ENCODE results near the gene HSD11B1L. TPM values are rescaled to one million over a fixed set of nuclear protein-coding genes. Genes with fewer than 3 reads are reported as not detected.

The HSD11B1L gene
- total and polyA plus RNA-seq, 2 donors (not counting 3 experiments of a cell fraction or from before 2014, with no cell fraction given): 4.4 to 9.1 TPM

DNA sequence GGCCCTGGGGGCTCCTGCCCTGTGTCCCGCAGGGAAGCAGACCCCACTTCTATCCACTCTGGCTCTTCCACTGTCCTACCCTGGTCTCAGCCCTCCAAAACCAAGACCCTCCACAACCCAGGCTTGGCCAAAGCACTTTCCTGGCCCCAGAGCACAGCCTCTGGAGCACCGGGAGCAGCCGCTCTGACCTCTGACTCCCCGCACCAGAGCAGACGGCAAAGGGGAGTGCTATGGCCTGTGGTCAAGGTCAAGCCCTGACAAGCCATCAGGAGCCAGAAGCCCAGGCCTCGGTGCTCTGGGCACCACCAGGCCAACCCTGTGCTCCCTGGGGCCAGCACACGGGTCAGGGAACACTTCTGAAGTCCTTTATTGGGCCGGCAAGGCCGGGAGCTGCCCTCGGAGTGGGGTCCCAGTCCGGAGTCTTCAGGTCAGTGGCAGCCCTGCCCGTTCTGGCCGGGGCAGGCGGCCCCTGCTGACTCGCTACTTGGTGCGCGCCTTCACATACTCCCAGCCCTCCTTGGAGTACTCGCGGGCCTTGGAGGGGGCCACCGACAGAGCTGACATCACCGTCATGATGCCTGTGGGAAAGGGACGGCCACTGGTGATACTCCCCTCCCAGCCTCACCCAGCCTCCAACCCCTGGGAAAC lies 2.6 kb upstream of the HSD11B1L start:
- H3K4me3 ChIP-seq (replicated peaks in 1 of 3; ENCODE audit: insufficient read depth in 1 of 3, low read depth in 1 of 3, low read length in 3 of 3): no peak overlapping the region
- H3K9me1 ChIP-seq (replicated peaks; ENCODE audit: control insufficient read depth, extremely low read depth, insufficient read depth, low read length): no peaks in the 10 kb centered on the region
- TF ChIP-seq, protein P1, sequence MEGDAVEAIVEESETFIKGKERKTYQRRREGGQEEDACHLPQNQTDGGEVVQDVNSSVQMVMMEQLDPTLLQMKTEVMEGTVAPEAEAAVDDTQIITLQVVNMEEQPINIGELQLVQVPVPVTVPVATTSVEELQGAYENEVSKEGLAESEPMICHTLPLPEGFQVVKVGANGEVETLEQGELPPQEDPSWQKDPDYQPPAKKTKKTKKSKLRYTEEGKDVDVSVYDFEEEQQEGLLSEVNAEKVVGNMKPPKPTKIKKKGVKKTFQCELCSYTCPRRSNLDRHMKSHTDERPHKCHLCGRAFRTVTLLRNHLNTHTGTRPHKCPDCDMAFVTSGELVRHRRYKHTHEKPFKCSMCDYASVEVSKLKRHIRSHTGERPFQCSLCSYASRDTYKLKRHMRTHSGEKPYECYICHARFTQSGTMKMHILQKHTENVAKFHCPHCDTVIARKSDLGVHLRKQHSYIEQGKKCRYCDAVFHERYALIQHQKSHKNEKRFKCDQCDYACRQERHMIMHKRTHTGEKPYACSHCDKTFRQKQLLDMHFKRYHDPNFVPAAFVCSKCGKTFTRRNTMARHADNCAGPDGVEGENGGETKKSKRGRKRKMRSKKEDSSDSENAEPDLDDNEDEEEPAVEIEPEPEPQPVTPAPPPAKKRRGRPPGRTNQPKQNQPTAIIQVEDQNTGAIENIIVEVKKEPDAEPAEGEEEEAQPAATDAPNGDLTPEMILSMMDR (IDR thresholded peaks at IDR 0.05; ENCODE audit: extremely low read depth in 1 of 2, insufficient read depth in 1 of 2, low read depth in 1 of 2, low read length in 2 of 2): no peak
- TF ChIP-seq GATA2 (IDR thresholded peaks at IDR 0.05; ENCODE audit: insufficient read depth, insufficient read length, low read depth, low read length): no peak
- TF ChIP-seq EZH2 (IDR thresholded peaks at IDR 0.05; ENCODE audit: borderline replicate concordance, low read depth, low read length, severe bottlenecking): no peak
- TF ChIP-seq POLR2AphosphoS5 (IDR thresholded peaks at IDR 0.05; ENCODE audit: insufficient read depth, low read depth, low read length): no peak
- TF ChIP-seq FOS (IDR thresholded peaks at IDR 0.05; ENCODE audit: borderline replicate concordance, insufficient read depth, low read length): no peak
- no peak for TF ChIP-seq JUN (IDR thresholded peaks at IDR 0.05; ENCODE audit: borderline replicate concordance, insufficient read depth, insufficient read length, low read depth)
- TF ChIP-seq POLR2A (IDR thresholded peaks at IDR 0.05; ENCODE audit: low read depth, low read length): no peak
- TF ChIP-seq MAX (IDR thresholded peaks at IDR 0.05; ENCODE audit: insufficient read depth, insufficient read length): no peak
- TF ChIP-seq MYC (IDR thresholded peaks at IDR 0.05; ENCODE audit: low read depth, low read length): no peak
- H3K4me2 ChIP-seq (ENCODE audit: insufficient read depth, low read length): no peak overlapping the region
- ChIA-PET POLR2A (no interaction called here), CTCF (interaction anchor here (1.1 kb wide), 1 partner anchor 9 kb away, joined by 4 read pairs; no protein-coding TSS in a partner anchor)
- no peak overlapping the region for H3K9ac ChIP-seq (replicated peaks; ENCODE audit: extremely low read depth, insufficient read depth, low read length)
- no TSS peak for BruUV-seq (replicated peaks)
- no peak overlapping the region for H2AFZ ChIP-seq (ENCODE audit: low read depth, low read length)
- H3K9me3 ChIP-seq (replicated peaks; ENCODE audit: control insufficient read depth, insufficient read depth, low read length): no peaks in the 10 kb centered on the region
- peaks cover 0 to 5% of the 10 kb centered on the region in 2 experiments for H3K36me3 ChIP-seq (ENCODE audit: control insufficient read depth in 2 of 2, extremely low read depth in 1 of 2, insufficient read depth in 2 of 2, low read length in 2 of 2)
- no peak overlapping the region for H3K27ac ChIP-seq (ENCODE audit: insufficient read depth, low read depth, low read length)
- intact Hi-C loops (cut with micrococcal nuclease) (no loop called here), dilution Hi-C loops (cut with MboI; ENCODE audit: extremely low pct_ligation_motif_present, low sequenced_read_pairs) (no loop called here)
- FAIRE-seq: no peak
- no peak for DNase-seq (ENCODE audit: low read depth, low spot score)
- H3K4me1 ChIP-seq (ENCODE audit: control insufficient read depth, extremely low read depth, insufficient read depth, low read length): peaks cover 10% of the 10 kb centered on the region
- peaks cover 9% of the 10 kb centered on the region for H3K79me2 ChIP-seq (ENCODE audit: control insufficient read depth, insufficient read depth, low read length)
- H3K27me3 ChIP-seq (ENCODE audit: control insufficient read depth in 2 of 2, insufficient read depth in 2 of 2, low read length in 2 of 2): no peaks in the 10 kb centered on the region
- H4K20me1 ChIP-seq (replicated peaks; ENCODE audit: control insufficient read depth, extremely low read depth, insufficient read depth, low read length): no peaks in the 10 kb centered on the region

All from endothelial cell of umbilical vein (primary cell).